Esophagus muscularis mucosa (tissue), 4 donors: ENCODE data around the gene SLC35A4.

ENCODE experiments used
- EP300 ChIP-seq: sonication (generic); formaldehyde crosslinking; IDR thresholded peaks from one replicate; pipeline ENCODE4 v1.6.1; 2017; ENCODE audit warnings: antibody characterized with exemption
- POLR2A ChIP-seq: fragments of 450-650 bp; IDR thresholded peaks from one replicate; pipeline ENCODE4 v1.6.1; 2017; ENCODE audit warnings: antibody characterized with exemption, moderate library complexity, mild to moderate bottlenecking, low read depth
- POLR2AphosphoS5 ChIP-seq, 2 donors: sonication (generic); formaldehyde crosslinking; IDR thresholded peaks; one replicate each; pipeline ENCODE4 v1.6.1; 2017; ENCODE audit warnings: antibody characterized with exemption in 2 of 2
- TF ChIP-seq, protein P1 (sequence below), 3 experiments: fragments of 200-600 bp in 2 of 3; fragments of 450-650 bp in 1 of 3; sonication (generic) in 2 of 3; IDR thresholded peaks; one replicate each; pipeline ENCODE4 v1.5.1; 2017 to 2019; ENCODE audit warnings: antibody characterized with exemption in 3 of 3, mild to moderate bottlenecking in 2 of 3, moderate library complexity in 1 of 3

DNA sequence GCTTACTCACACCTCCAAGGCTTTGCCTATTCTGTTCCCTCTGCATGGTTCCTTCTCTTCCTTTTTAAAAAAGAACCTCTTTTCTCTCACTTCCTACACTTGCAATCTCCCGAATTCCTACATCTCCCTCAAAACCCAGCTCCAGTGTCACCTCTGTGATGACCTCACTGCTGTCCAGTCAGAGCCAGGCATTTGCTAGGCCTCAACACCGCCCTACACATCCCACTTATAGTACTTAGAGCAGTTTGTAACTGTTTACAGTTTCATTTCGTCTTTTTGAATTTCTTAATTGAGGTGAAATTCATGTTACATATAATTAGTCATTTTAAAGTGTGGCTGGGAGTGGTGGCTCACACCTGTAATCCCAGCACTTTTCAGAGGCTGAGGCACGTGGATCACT, 37.5 kb downstream of the SLC35A4 start:
- TF ChIP-seq, protein P1, sequence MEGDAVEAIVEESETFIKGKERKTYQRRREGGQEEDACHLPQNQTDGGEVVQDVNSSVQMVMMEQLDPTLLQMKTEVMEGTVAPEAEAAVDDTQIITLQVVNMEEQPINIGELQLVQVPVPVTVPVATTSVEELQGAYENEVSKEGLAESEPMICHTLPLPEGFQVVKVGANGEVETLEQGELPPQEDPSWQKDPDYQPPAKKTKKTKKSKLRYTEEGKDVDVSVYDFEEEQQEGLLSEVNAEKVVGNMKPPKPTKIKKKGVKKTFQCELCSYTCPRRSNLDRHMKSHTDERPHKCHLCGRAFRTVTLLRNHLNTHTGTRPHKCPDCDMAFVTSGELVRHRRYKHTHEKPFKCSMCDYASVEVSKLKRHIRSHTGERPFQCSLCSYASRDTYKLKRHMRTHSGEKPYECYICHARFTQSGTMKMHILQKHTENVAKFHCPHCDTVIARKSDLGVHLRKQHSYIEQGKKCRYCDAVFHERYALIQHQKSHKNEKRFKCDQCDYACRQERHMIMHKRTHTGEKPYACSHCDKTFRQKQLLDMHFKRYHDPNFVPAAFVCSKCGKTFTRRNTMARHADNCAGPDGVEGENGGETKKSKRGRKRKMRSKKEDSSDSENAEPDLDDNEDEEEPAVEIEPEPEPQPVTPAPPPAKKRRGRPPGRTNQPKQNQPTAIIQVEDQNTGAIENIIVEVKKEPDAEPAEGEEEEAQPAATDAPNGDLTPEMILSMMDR (IDR thresholded peaks at IDR 0.05): no peak
- no peak for TF ChIP-seq POLR2A
- TF ChIP-seq POLR2AphosphoS5 (IDR thresholded peaks at IDR 0.05): no peak
- TF ChIP-seq EP300: no peak
